GM19238 (cell line): Measurements from ENCODE around the gene GSPT1.

Experiments
- DNase-seq: peaks from one replicate; pipeline ENCODE4 v3.0.0; 2011; ENCODE audit warnings: low spot score; ENCODE audit not compliant: insufficient read length

Gene GSPT1

GRCh38 chr16:11913425-11914079 is 2.2 kb downstream of the GSPT1 start:
- DNase-seq: no peak

GRCh38 chr16:11909653-11910545 is 5.9 kb downstream of the GSPT1 start:
- no peak for DNase-seq

GRCh38 chr16:11907160-11907970 is 8.4 kb downstream of the GSPT1 start:
- no peak for DNase-seq

- no peak for DNase-seq
Observed at GRCh38 chr16:11903906-11904305, 11.8 kb downstream of the GSPT1 start.

GRCh38 chr16:11901091-11901490 is 14.7 kb downstream of the GSPT1 start:
- no peak for DNase-seq

GRCh38 chr16:11896486-11897176 is 19.1 kb downstream of the GSPT1 start:
- DNase-seq: no peak

GRCh38 chr16:11893571-11893970 is 22.2 kb downstream of the GSPT1 start:
- no peak for DNase-seq

- no peak for DNase-seq
Observed at GRCh38 chr16:11892761-11893160, 23.0 kb downstream of the GSPT1 start.

- no peak for DNase-seq
Observed at GRCh38 chr16:11890231-11890965, 25.4 kb downstream of the GSPT1 start.

GRCh38 chr16:11886881-11887280 is 28.9 kb downstream of the GSPT1 start:
- DNase-seq: no peak

GRCh38 chr16:11884035-11884434 is 31.7 kb downstream of the GSPT1 start:
- no peak for DNase-seq

GRCh38 chr16:11880007-11880406 is 35.7 kb downstream of the GSPT1 start:
- DNase-seq: no peak

- DNase-seq: no peak
Observed at GRCh38 chr16:11877374-11877773, 38.4 kb downstream of the GSPT1 start.

- no peak for DNase-seq
Observed at GRCh38 chr16:11876306-11876705, 39.5 kb downstream of the GSPT1 start.

GRCh38 chr16:11875721-11876120 is 40.0 kb downstream of the GSPT1 start:
- no peak for DNase-seq

GRCh38 chr16:11871193-11871592 is 44.6 kb downstream of the GSPT1 start:
- no peak for DNase-seq

GRCh38 chr16:11870399-11870798 is 45.4 kb downstream of the GSPT1 start:
- no peak for DNase-seq

GRCh38 chr16:11869353-11870228 is 46.2 kb downstream of the GSPT1 start:
- no peak for DNase-seq

GRCh38 chr16:11868412-11868980 is 47.3 kb downstream of the GSPT1 start:
- no peak for DNase-seq
